Prostate gland (tissue), 2 donors: ENCODE results near the gene SCYL1.

Experiments
- POLR2A ChIP-seq: fragments of 450-650 bp; IDR thresholded peaks from one replicate; pipeline ENCODE4 v1.6.1; 2016; ENCODE audit warnings: antibody characterized with exemption, mild to moderate bottlenecking
- POLR2AphosphoS5 ChIP-seq: sonication (generic); formaldehyde crosslinking; IDR thresholded peaks from one replicate; pipeline ENCODE4 v1.6.1; 2017; ENCODE audit warnings: antibody characterized with exemption
- TF ChIP-seq, protein P1 (sequence below), 4 experiments: fragments of 200-600 bp in 2 of 4; fragments of 450-650 bp in 2 of 4; sonication (generic) in 2 of 4; IDR thresholded peaks; 1 replicate in 3 of 4; 2 replicates in 1 of 4; pipeline ENCODE4 v1.5.1; 2016 to 2019; ENCODE audit warnings: antibody characterized with exemption in 4 of 4, mild to moderate bottlenecking in 2 of 4, moderate library complexity in 2 of 4

DNA sequence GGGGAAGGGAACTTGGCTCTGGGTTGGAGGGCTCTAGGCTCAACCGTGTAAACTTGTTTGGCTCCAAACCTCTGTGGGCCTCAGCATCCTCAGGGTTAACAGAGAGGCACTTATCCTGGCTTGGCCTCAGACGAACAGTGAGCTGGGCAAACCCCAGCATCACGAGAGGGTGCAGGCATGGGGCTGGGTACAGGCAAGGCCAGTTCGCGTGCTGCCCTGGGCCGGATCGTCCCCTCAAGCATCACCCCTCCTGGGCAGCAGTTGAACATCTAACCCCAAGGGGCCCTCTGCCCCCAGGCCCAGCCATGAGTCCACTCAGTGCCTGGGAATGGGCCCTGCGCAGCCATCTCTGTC, 52.9 kb downstream of the SCYL1 start:
- TF ChIP-seq, protein P1, sequence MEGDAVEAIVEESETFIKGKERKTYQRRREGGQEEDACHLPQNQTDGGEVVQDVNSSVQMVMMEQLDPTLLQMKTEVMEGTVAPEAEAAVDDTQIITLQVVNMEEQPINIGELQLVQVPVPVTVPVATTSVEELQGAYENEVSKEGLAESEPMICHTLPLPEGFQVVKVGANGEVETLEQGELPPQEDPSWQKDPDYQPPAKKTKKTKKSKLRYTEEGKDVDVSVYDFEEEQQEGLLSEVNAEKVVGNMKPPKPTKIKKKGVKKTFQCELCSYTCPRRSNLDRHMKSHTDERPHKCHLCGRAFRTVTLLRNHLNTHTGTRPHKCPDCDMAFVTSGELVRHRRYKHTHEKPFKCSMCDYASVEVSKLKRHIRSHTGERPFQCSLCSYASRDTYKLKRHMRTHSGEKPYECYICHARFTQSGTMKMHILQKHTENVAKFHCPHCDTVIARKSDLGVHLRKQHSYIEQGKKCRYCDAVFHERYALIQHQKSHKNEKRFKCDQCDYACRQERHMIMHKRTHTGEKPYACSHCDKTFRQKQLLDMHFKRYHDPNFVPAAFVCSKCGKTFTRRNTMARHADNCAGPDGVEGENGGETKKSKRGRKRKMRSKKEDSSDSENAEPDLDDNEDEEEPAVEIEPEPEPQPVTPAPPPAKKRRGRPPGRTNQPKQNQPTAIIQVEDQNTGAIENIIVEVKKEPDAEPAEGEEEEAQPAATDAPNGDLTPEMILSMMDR (IDR thresholded peaks at IDR 0.05): no peak
- TF ChIP-seq POLR2AphosphoS5 (no peak), POLR2A (no peak)
